ENCODE data around the gene RNF32.

RNF32 gene

GRCh38 chr7:156640257-156640948, at the start of gene RNF32:
TSS of gene RNF32 (plus strand) at chr7:156640774. CDS start at chr7:156643878, 3,104 bp downstream.
- Mint-ChIP-seq H3K4me3 (peak within 1 kb of the TSS; percentile 91), H3K9me3 (no peaks in the 10 kb centered on the region), H3K27me3 (no peaks in the 10 kb centered on the region), H3K27ac (peak within 1 kb of the TSS; percentile 97), H3K36me3 (peaks cover 11% of the 10 kb centered on the region), H3K4me1 (peaks cover 17% of the 10 kb centered on the region)
- DNase-seq (ENCODE audit: low spot score in 2 of 2) (peak; percentile 99), ATAC-seq (ENCODE audit: low read depth) (peak; percentile 73)

- Mint-ChIP-seq H3K27me3 (peaks cover 3% of the 10 kb centered on the region), H3K36me3 (peaks cover 21% of the 10 kb centered on the region), H3K27ac (no peak overlapping the region), H3K9me3 (peaks cover 6% of the 10 kb centered on the region), H3K4me1 (no peaks in the 10 kb centered on the region), H3K4me3 (no peak overlapping the region)
- ATAC-seq (ENCODE audit: low read depth) (no peak), DNase-seq (ENCODE audit: low spot score in 2 of 2) (no peak)
Measured at GRCh38 chr7:156592155-156592884, 48.3 kb upstream of the RNF32 start.

- peaks cover 3% of the 10 kb centered on the region for H3K27me3 Mint-ChIP-seq
Measured at GRCh38 chr7:156594283-156595080, 46.1 kb upstream of the RNF32 start.

GRCh38 chr7:156600496-156600895, 40.1 kb upstream of the RNF32 start:
- DNase-seq (ENCODE audit: low spot score in 2 of 2) (no peak), ATAC-seq (ENCODE audit: low read depth) (no peak)
- H3K36me3 Mint-ChIP-seq: peaks cover 4% of the 10 kb centered on the region
- H3K27ac Mint-ChIP-seq: no peak overlapping the region
- H3K9me3 Mint-ChIP-seq: no peaks in the 10 kb centered on the region
- no peaks in the 10 kb centered on the region for H3K4me1 Mint-ChIP-seq
- no peak overlapping the region for H3K4me3 Mint-ChIP-seq
- H3K27me3 Mint-ChIP-seq: peaks cover 5% of the 10 kb centered on the region

More at GRCh38 chr7:156594283-156595080, 46.1 kb upstream of the RNF32 start:
- no peaks in the 10 kb centered on the region for H3K4me1 Mint-ChIP-seq
- H3K36me3 Mint-ChIP-seq: peaks cover 24% of the 10 kb centered on the region
- no peak overlapping the region for H3K27ac Mint-ChIP-seq
- ATAC-seq (ENCODE audit: low read depth) (no peak), DNase-seq (ENCODE audit: low spot score in 2 of 2) (no peak)
- peaks cover 6% of the 10 kb centered on the region for H3K9me3 Mint-ChIP-seq
- no peak overlapping the region for H3K4me3 Mint-ChIP-seq

- Mint-ChIP-seq H3K9me3 (no peaks in the 10 kb centered on the region), H3K4me3 (no peak overlapping the region), H3K27me3 (peaks cover 6% of the 10 kb centered on the region), H3K4me1 (no peaks in the 10 kb centered on the region), H3K36me3 (peaks cover 4% of the 10 kb centered on the region), H3K27ac (no peak overlapping the region)
- DNase-seq (ENCODE audit: low spot score in 2 of 2) (no peak), ATAC-seq (ENCODE audit: low read depth) (no peak)
Measured at GRCh38 chr7:156602283-156602682, 38.3 kb upstream of the RNF32 start.

GRCh38 chr7:156603011-156603410, 37.6 kb upstream of the RNF32 start:
- Mint-ChIP-seq H3K36me3 (peaks cover 3% of the 10 kb centered on the region), H3K4me1 (no peaks in the 10 kb centered on the region), H3K27me3 (peaks cover 8% of the 10 kb centered on the region), H3K4me3 (no peak overlapping the region), H3K27ac (no peak overlapping the region), H3K9me3 (no peaks in the 10 kb centered on the region)
- no peak for ATAC-seq (ENCODE audit: low read depth)
- DNase-seq (ENCODE audit: low spot score in 2 of 2): no peak

- ATAC-seq (ENCODE audit: low read depth) (no peak), DNase-seq (ENCODE audit: low spot score in 2 of 2) (no peak)
- H3K9me3 Mint-ChIP-seq: no peaks in the 10 kb centered on the region
- peaks cover 2% of the 10 kb centered on the region for H3K36me3 Mint-ChIP-seq
- no peak overlapping the region for H3K27ac Mint-ChIP-seq
- H3K27me3 Mint-ChIP-seq: peaks cover 9% of the 10 kb centered on the region
- no peaks in the 10 kb centered on the region for H3K4me1 Mint-ChIP-seq
- no peak overlapping the region for H3K4me3 Mint-ChIP-seq
Measured at GRCh38 chr7:156603629-156604028, 36.9 kb upstream of the RNF32 start.

- DNase-seq (ENCODE audit: low spot score in 2 of 2) (no peak), ATAC-seq (ENCODE audit: low read depth) (no peak)
- Mint-ChIP-seq H3K4me1 (no peaks in the 10 kb centered on the region), H3K4me3 (no peak overlapping the region), H3K27ac (no peak overlapping the region), H3K9me3 (no peaks in the 10 kb centered on the region), H3K36me3 (peaks cover 1% of the 10 kb centered on the region), H3K27me3 (peaks cover 12% of the 10 kb centered on the region)
Measured at GRCh38 chr7:156604311-156604710, 36.3 kb upstream of the RNF32 start.

GRCh38 chr7:156604836-156605695, 35.5 kb upstream of the RNF32 start:
- DNase-seq (ENCODE audit: low spot score in 2 of 2): no peak
- Mint-ChIP-seq H3K4me3 (no peak overlapping the region), H3K9me3 (no peaks in the 10 kb centered on the region), H3K27me3 (peaks cover 12% of the 10 kb centered on the region), H3K4me1 (no peaks in the 10 kb centered on the region), H3K36me3 (peaks cover 1% of the 10 kb centered on the region), H3K27ac (no peak overlapping the region)
- no peak for ATAC-seq (ENCODE audit: low read depth)

- no peak for ATAC-seq (ENCODE audit: low read depth)
- Mint-ChIP-seq H3K9me3 (no peaks in the 10 kb centered on the region), H3K27me3 (peaks cover 12% of the 10 kb centered on the region), H3K4me1 (no peaks in the 10 kb centered on the region), H3K27ac (no peak overlapping the region), H3K4me3 (no peak overlapping the region), H3K36me3 (peaks cover 1% of the 10 kb centered on the region)
- DNase-seq (ENCODE audit: low spot score in 2 of 2): no peak
Measured at GRCh38 chr7:156606135-156606534, 34.4 kb upstream of the RNF32 start.

- Mint-ChIP-seq H3K4me3 (no peak overlapping the region), H3K27me3 (peaks cover 12% of the 10 kb centered on the region), H3K9me3 (no peaks in the 10 kb centered on the region), H3K36me3 (peaks cover 1% of the 10 kb centered on the region), H3K4me1 (no peaks in the 10 kb centered on the region), H3K27ac (no peak overlapping the region)
- DNase-seq (ENCODE audit: low spot score in 2 of 2): no peak
- no peak for ATAC-seq (ENCODE audit: low read depth)
Measured at GRCh38 chr7:156606691-156607331, 33.8 kb upstream of the RNF32 start.

GRCh38 chr7:156607332-156608172, 33.0 kb upstream of the RNF32 start:
- Mint-ChIP-seq H3K27me3 (peaks cover 12% of the 10 kb centered on the region), H3K4me3 (peak overlapping the region; percentile 74), H3K9me3 (no peaks in the 10 kb centered on the region), H3K27ac (no peak overlapping the region), H3K36me3 (peaks cover 1% of the 10 kb centered on the region), H3K4me1 (no peaks in the 10 kb centered on the region)
- DNase-seq (ENCODE audit: low spot score in 2 of 2) (no peak), ATAC-seq (ENCODE audit: low read depth) (no peak)

All from memory B cell (primary cell).